Activated CD8-positive, alpha-beta memory T cell treated with anti-CD3 and anti-CD28 coated beads for 24 hours (primary cell): ENCODE measurements around the gene MEX3D.

ENCODE experiments used
- DNase-seq: peaks from one replicate; pipeline ENCODE4 v3.0.0-alpha.2; 2020

MEX3D gene

GRCh38 chr19:1592755-1593500, 24.8 kb upstream of the MEX3D start, which contains the start of gene MBD3:
MBD3 (minus strand) TSS chr19:1592865; CDS start chr19:1592631, 234 bp downstream.
- peak; percentile 93 for DNase-seq

- DNase-seq, result peak; percentile 93
Measured at GRCh38 chr19:1592024-1592754, 24.1 kb upstream of the MEX3D start.

- DNase-seq, result peak; percentile 77
Measured at GRCh38 chr19:1591421-1592023, 23.4 kb upstream of the MEX3D start.

- peak; percentile 79 for DNase-seq
Measured at GRCh38 chr19:1590641-1591397, 22.7 kb upstream of the MEX3D start.

- DNase-seq, result no peak
Measured at GRCh38 chr19:1587872-1588271, 19.7 kb upstream of the MEX3D start.

GRCh38 chr19:1585243-1585580, 17.1 kb upstream of the MEX3D start:
- DNase-seq, result no peak

GRCh38 chr19:1584500-1585242, 16.5 kb upstream of the MEX3D start:
- no peak for DNase-seq

GRCh38 chr19:1582201-1582600, 14.1 kb upstream of the MEX3D start:
- DNase-seq, result no peak

GRCh38 chr19:1580957-1581356, 12.8 kb upstream of the MEX3D start:
- no peak for DNase-seq

GRCh38 chr19:1580382-1580781, 12.3 kb upstream of the MEX3D start:
- no peak for DNase-seq

- DNase-seq, result no peak
Measured at GRCh38 chr19:1579222-1579621, 11.1 kb upstream of the MEX3D start.

- DNase-seq, result no peak
Measured at GRCh38 chr19:1577929-1578618, 9.9 kb upstream of the MEX3D start.

- DNase-seq, result no peak
Measured at GRCh38 chr19:1577090-1577928, 9.2 kb upstream of the MEX3D start.

- DNase-seq, result no peak
Measured at GRCh38 chr19:1576242-1577089, 8.3 kb upstream of the MEX3D start.

GRCh38 chr19:1575323-1576241, 7.5 kb upstream of the MEX3D start:
- no peak for DNase-seq

- DNase-seq, result no peak
Measured at GRCh38 chr19:1574354-1575136, 6.4 kb upstream of the MEX3D start.

GRCh38 chr19:1572795-1573194, 4.7 kb upstream of the MEX3D start:
- DNase-seq, result no peak

GRCh38 chr19:1571358-1571757, 3.2 kb upstream of the MEX3D start:
- no peak for DNase-seq
